Thymus (tissue), 11 donors: ENCODE results near the gene RNASE12. TPM values are rescaled to one million over a fixed set of nuclear protein-coding genes. Genes with fewer than 3 reads are reported as not detected.
"Not testable (repeated sequence)": the region's sequence is repeated elsewhere in the genome, so short reads cannot be mapped to it uniquely, and the experiment has no call there.

Source experiments
- DNase-seq, 9 donors: peaks; one replicate each; pipeline ENCODE4 v3.0.0-alpha.2; 2013; ENCODE audit warnings: low spot score in 9 of 9, low read depth in 6 of 9, missing footprints in 1 of 9
- H3K27ac ChIP-seq, 2 donors: one replicate each; pipeline ENCODE4 v1.5.1; 2013; ENCODE audit warnings: control low read depth in 1 of 2, low read depth in 1 of 2, low read length in 1 of 2, mild to moderate bottlenecking in 1 of 2, moderate library complexity in 1 of 2
- H3K27me3 ChIP-seq, 2 donors: one replicate each; pipeline ENCODE4 v1.5.1; 2013; ENCODE audit warnings: low read length in 1 of 2; ENCODE audit not compliant: control insufficient read depth in 2 of 2, insufficient read depth in 1 of 2
- H3K36me3 ChIP-seq, 2 donors: one replicate each; pipeline ENCODE4 v1.5.1; 2013; ENCODE audit warnings: low read length in 1 of 2, mild to moderate bottlenecking in 1 of 2, moderate library complexity in 1 of 2; ENCODE audit not compliant: control insufficient read depth in 2 of 2, insufficient read depth in 2 of 2
- H3K4me1 ChIP-seq, 2 donors: one replicate each; pipeline ENCODE4 v1.5.1; 2013; ENCODE audit warnings: low read length in 2 of 2; ENCODE audit not compliant: control insufficient read depth in 2 of 2, insufficient read depth in 2 of 2
- H3K4me3 ChIP-seq, 2 donors: one replicate each; pipeline ENCODE4 v1.5.1; 2013; ENCODE audit warnings: low read length in 2 of 2, control low read depth in 1 of 2, mild to moderate bottlenecking in 1 of 2
- H3K9me3 ChIP-seq, 2 donors: one replicate each; pipeline ENCODE4 v1.5.1; 2013; ENCODE audit warnings: low read length in 1 of 2, mild to moderate bottlenecking in 1 of 2; ENCODE audit not compliant: control insufficient read depth in 2 of 2, insufficient read depth in 1 of 2
- WGBS: extraction: QIAGEN DNeasy Blood & Tissue Kit; methylation state at CpG from one replicate; pipeline ENCODE4 v1.1.7; 2013; 5-methylcytosine and 5-hydroxymethylcytosine counted together
- polyA plus RNA-seq: library from polyadenylated mRNA; stranded (reverse); fragments of 200-250 nt; gene quantifications from one replicate; pipeline ENCODE4 v1.2.3, GENCODE V29; 2013
- total RNA-seq: library from RNA; stranded (reverse); fragments of 120-200 nt; gene quantifications from one replicate; pipeline ENCODE4 v1.2.4, GENCODE V29; 2013
- donor health status: healthy.

Gene RNASE12
- total and polyA plus RNA-seq, 2 donors, result not detected

GRCh38 chr14:20572382-20572990 is 18.7 kb downstream of the RNASE12 start:
- DNase-seq, H3K27ac ChIP-seq, H3K36me3 ChIP-seq, H3K9me3 ChIP-seq, H3K4me3 ChIP-seq, H3K27me3 ChIP-seq, H3K4me1 ChIP-seq: not testable (repeated sequence)
- 87% methylated on average over 4 of the region's 4 CpGs for WGBS

- not testable (repeated sequence) for H3K36me3 ChIP-seq, DNase-seq, H3K9me3 ChIP-seq, H3K27me3 ChIP-seq, H3K4me3 ChIP-seq, H3K27ac ChIP-seq, H3K4me1 ChIP-seq
- WGBS, result 93% methylated on average over 1 of the region's 1 CpG
Measured at GRCh38 chr14:20570720-20571119, 20.5 kb downstream of the RNASE12 start.

GRCh38 chr14:20569865-20570264 is 21.3 kb downstream of the RNASE12 start:
- 95% methylated on average over 2 of the region's 2 CpGs for WGBS
- H3K27me3 ChIP-seq, H3K9me3 ChIP-seq: not testable (repeated sequence)

GRCh38 chr14:20569066-20569465 is 22.1 kb downstream of the RNASE12 start:
- DNase-seq, result no peak
- Histone ChIP-seq H3K36me3 (no peaks in the 10 kb centered on the region), H3K27ac (no peak overlapping the region), H3K4me1 (no peaks in the 10 kb centered on the region), H3K9me3 (no peaks in the 10 kb centered on the region), H3K27me3 (no peaks in the 10 kb centered on the region), H3K4me3 (no peak overlapping the region)

More at GRCh38 chr14:20569865-20570264, 21.3 kb downstream of the RNASE12 start:
- DNase-seq, H3K36me3 ChIP-seq, H3K4me1 ChIP-seq, H3K4me3 ChIP-seq, H3K27ac ChIP-seq: not testable (repeated sequence)

- Histone ChIP-seq H3K27me3 (no peaks in the 10 kb centered on the region), H3K27ac (no peak overlapping the region), H3K4me1 (no peaks in the 10 kb centered on the region), H3K9me3 (no peaks in the 10 kb centered on the region), H3K4me3 (no peak overlapping the region), H3K36me3 (no peaks in the 10 kb centered on the region)
- 95% methylated on average over 3 of the region's 3 CpGs for WGBS
- DNase-seq, result no peak
Measured at GRCh38 chr14:20568393-20568792, 22.8 kb downstream of the RNASE12 start.

- not testable (repeated sequence) for H3K9me3 ChIP-seq
Measured at GRCh38 chr14:20567199-20567598, 24.0 kb downstream of the RNASE12 start.

GRCh38 chr14:20564501-20564997 is 26.6 kb downstream of the RNASE12 start:
- Histone ChIP-seq H3K4me1 (no peaks in the 10 kb centered on the region), H3K4me3 (no peak overlapping the region), H3K27me3 (no peaks in the 10 kb centered on the region), H3K27ac (no peak overlapping the region), H3K36me3 (no peaks in the 10 kb centered on the region), H3K9me3 (no peaks in the 10 kb centered on the region)
- over 99% methylated on average over 2 of the region's 2 CpGs for WGBS
- no peak for DNase-seq

More at GRCh38 chr14:20567199-20567598, 24.0 kb downstream of the RNASE12 start:
- DNase-seq, H3K27me3 ChIP-seq, H3K27ac ChIP-seq, H3K4me3 ChIP-seq, H3K36me3 ChIP-seq, H3K4me1 ChIP-seq: not testable (repeated sequence)
- WGBS, result 100% methylated on average over 1 of the region's 1 CpG

GRCh38 chr14:20563971-20564370 is 27.2 kb downstream of the RNASE12 start:
- 90% methylated on average over 1 of the region's 1 CpG for WGBS
- no peak for DNase-seq
- Histone ChIP-seq H3K27me3 (no peaks in the 10 kb centered on the region), H3K4me1 (no peaks in the 10 kb centered on the region), H3K27ac (no peak overlapping the region), H3K36me3 (no peaks in the 10 kb centered on the region), H3K9me3 (no peaks in the 10 kb centered on the region), H3K4me3 (no peak overlapping the region)

- Histone ChIP-seq H3K36me3 (no peaks in the 10 kb centered on the region), H3K4me3 (no peak within 1 kb of the TSS), H3K4me1 (no peaks in the 10 kb centered on the region), H3K27me3 (no peaks in the 10 kb centered on the region), H3K27ac (no peak within 1 kb of the TSS), H3K9me3 (no peaks in the 10 kb centered on the region)
- WGBS, result 96% methylated on average over 3 of the region's 3 CpGs
- DNase-seq, result no peak
Measured at GRCh38 chr14:20560961-20561360, 30.2 kb downstream of the RNASE12 start, which contains the start of gene RNASE9. TSS of gene RNASE9 (minus strand) at chr14:20561047.
